ENCODE measurements around the gene NKX2-3.

Gene NKX2-3

DNA sequence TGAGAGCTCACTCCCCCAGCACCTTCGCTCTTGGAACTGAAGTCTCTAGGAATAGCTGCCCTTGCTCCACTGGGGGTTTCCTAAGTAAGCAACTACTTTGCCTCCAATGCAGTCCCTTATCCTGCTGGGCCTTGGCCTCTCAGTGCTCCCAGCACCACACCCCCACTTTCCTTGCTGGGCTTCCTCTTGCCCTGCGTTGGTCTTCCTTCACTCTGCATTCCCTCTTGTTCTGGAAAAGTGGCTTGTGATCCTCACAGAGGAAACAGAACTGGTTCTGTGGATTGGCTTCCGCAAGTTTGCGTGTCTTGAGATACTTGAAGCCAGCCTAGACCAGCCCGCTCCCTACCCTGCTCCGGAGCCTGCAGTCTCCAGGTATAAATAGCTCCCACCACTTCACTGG lies 6.4 kb downstream of the NKX2-3 start:
- no peak for DNase-seq

DNA sequence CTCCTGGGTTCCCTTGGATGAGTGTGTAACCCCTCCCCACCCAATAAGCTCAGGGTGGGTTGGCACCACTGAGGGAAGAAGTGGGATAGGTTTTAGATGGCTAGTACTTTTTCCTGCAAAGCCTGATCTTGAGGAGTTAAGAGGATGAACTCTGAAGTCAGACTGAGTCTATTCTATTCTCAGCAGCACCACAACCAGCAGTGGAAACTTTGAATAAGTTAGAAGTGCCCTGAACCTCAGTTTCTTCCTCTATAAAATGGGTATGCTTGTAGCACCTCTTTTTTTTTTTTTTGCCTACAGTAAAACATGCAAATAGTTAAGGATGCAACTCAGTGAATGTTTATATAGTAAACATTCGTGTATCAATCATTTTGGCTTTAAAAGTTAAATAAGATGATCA lies 7.1 kb downstream of the NKX2-3 start:
- DNase-seq, result no peak

DNA sequence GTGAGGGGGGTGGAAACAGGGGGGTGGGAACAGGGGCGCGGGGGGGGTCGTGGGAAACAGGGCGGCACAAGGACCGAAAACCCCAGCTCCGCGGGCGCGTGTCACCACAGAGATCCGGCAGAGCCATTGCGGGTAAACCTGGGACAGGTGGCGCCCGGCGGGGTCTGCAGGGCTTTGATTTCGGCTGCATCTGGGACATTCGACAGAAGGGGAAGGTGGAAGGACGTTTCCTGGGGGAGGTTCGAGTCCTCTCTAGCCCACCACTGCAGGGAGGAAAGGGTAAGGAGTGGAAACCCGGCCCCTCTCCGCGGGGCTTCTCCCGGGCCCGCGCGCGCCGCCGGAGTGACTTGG lies 7.5 kb downstream of the NKX2-3 start:
- no peak for DNase-seq

- no peak for DNase-seq
Measured at GRCh38 chr10:99540657-99541531, 8.2 kb downstream of the NKX2-3 start.

GRCh38 chr10:99544322-99544721 lies 11.6 kb downstream of the NKX2-3 start:
- DNase-seq, result no peak

DNA sequence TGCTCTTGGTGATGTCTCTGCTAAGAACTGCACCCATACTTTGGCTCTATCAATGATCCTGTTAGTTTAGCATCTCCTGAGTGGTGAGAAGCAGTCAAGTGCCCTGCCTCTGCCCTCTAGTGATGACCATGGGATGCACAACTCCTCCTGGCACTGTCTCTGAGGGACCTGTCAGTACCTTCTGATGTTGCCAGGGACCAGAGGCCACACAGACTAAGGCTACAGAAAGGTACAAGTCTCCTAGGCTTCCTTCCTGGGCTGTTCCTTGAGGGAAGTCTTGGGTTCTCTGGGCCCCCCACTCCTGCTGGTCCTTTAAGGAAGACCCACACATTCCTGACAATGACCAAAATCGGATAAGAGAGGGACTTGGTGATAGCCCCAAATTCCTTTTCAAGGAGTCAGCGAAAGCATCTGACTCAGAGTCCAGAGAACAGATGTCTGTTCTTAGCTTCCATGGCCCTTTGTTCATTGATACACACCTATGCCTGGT lies 15.3 kb downstream of the NKX2-3 start:
- no peak for DNase-seq

GRCh38 chr10:99551158-99551557 lies 18.4 kb downstream of the NKX2-3 start:
- peak; percentile 39 for DNase-seq

DNA sequence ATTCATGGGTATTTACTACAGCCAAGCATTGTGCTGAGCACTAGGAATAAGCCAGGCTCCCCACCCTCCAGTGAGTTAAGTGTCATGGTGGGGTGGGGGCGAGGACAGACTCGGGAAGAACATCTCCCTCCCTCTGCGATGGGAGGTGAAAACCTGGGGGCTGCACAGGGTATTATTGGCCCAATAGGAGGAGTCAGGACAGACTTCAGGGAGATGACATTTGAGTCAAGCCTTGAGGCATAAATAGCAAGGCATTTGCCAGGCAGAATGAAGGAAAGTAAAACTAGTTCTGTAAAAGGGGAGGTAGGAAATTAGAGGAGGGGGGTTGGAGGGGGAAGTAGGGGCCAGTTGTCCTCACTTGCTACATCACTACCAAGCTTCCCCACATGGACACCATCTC lies 18.9 kb downstream of the NKX2-3 start:
- no peak for DNase-seq

GRCh38 chr10:99555371-99555770 lies 22.6 kb downstream of the NKX2-3 start:
- no peak for DNase-seq

GRCh38 chr10:99555825-99556523 lies 23.2 kb downstream of the NKX2-3 start:
- no peak for DNase-seq

GRCh38 chr10:99557044-99557443 lies 24.3 kb downstream of the NKX2-3 start:
- DNase-seq, result no peak

GRCh38 chr10:99558708-99559107 lies 26.0 kb downstream of the NKX2-3 start:
- no peak for DNase-seq

GRCh38 chr10:99560277-99561126 lies 27.8 kb downstream of the NKX2-3 start:
- DNase-seq, result no peak

DNA sequence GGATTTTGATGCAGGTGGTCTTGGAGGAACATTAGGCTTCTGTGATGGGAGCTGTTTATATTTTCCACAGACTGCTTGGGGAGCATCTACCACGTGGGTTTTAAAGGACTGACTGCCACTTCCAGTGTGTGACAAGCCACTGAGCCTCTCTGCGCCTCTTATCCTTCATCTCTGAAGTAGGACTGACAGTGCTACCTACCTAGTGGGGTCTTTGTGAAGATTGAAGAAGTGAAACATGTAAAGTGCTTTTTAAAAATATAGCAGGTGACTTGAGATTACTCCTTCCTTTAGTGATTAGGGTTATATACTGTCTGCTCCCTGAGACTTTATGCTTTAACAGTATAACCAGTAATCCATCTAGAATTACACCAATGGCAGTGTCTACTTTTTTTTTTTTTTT lies 29.9 kb downstream of the NKX2-3 start:
- DNase-seq, result no peak

GRCh38 chr10:99564361-99564760 lies 31.6 kb downstream of the NKX2-3 start:
- no peak for DNase-seq

GRCh38 chr10:99565166-99565565 lies 32.4 kb downstream of the NKX2-3 start:
- no peak for DNase-seq

DNA sequence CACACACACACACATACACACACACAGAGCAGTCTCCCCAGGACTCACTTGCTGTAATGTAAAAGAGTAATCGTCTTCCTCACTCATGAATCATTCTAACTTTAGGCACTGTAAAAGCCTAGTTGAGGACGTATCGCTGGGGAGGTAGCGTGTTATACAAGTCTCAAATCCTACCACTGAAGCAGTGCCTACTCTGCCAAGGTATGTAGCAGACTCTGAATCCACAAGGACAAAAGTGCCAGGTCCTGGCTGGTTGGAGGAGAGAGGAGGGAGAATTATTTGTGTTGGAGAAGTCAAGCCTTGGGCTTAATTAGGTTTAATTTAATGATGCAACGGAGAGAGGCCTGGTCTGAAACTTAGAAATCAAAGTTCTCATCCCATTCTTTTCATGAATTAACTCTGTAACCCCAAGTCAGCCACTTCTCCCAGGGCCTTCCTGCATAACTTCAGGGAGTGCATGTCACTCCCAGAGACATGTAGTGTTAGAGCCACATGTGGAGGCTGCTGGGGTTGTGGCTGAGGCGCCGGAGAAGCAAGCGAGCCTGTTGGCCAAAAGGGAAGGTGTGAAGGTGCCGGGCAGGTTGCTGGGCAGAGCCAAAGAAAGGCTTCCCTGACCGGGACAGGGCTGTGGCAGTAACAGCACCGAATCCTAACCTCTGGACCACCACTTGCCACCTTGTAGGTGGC lies 36.7 kb downstream of the NKX2-3 start:
- no peak for DNase-seq

DNA sequence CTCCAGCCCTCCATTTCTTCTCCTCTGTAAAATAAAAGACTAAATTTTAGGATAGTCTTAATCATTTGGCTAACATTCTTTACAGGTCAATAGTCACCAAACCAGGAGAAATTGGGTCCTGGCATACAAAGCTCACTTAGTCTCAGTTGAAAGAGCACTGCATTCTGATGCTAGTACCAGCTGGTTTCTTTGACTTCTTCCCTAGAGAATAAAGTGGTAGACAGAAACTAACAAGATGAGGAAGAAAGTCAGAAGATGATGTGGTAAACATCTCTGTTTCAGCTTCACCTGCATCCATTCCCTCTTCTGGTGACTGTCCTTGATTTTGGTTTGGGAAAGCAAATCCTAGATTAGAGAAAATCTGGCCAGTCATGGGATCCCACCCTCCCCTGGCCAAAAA lies 37.2 kb downstream of the NKX2-3 start:
- DNase-seq, result no peak

DNA sequence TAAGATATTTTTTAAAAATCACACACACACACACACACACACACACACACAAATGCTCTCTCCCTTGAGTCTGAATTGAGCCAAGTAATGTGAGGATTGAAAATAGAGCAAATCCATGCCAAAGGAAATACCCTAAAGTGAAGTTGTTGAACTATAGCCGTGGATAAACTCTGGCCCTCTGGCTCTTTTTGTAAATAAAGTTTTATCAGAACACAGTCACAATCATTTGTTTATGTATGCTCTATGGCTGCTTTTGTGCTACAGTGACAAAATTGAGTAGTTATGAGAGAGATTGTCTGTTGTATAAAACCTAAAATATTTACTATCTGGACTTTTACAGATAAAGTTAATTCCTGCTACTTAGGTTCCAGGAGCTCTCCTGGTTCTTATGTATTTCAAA lies 39.1 kb downstream of the NKX2-3 start:
- DNase-seq, result no peak

GRCh38 chr10:99573790-99574189 lies 41.0 kb downstream of the NKX2-3 start:
- DNase-seq, result no peak

DNA sequence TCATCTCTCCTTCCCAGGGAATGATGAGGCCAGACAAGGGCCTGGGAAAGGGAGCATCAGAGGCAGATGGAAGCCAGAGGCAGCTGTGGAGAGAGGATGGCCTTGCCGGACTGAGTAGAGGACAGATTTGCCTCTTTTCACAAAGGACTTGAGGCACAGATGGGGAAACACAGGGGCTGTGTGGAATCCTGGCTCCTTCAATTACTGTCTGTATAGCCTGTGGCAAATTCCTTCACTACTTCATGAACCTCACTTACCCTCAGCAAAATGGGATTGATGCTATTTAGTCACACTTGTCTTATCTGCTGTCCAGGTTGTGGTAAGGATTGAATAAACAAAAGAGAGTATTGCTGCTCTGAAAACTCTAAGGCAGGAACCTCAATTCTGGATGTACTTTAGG lies 47.2 kb downstream of the NKX2-3 start:
- no peak for DNase-seq

DNA sequence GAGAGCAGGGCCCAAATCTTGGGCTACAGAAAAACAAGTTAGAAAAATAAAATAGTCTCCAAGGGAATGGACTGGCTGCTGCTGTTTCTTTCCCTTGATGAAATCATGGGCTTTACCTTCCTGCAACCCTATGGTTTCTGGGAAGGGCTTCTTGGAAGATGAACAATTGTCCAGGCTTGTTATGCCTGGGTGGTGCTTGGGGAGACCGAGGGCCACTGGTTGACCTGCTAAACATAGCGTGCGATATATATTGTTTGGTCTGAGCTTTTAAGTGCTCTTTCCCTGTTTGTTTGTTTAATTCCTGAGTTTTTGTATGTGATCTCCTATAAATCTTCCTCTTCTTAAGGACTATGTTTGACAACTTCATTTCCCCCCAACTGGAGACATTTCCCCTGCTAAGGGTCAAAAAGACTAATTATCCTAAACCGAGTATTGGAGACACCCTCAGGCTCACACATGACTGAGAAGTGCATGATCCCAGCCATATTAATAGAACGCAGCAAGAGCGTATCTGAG lies 49.6 kb downstream of the NKX2-3 start:
- no peak for DNase-seq

GRCh38 chr10:99583687-99584086 lies 50.9 kb downstream of the NKX2-3 start:
- no peak for DNase-seq

Data from NCI-H524 treated with DMSO at 0.1 percent for 48 hours (cell line).